HepG2 (cell line): ENCODE data around the gene ZNF620. TPM values are rescaled to one million over a fixed set of nuclear protein-coding genes. Genes with fewer than 3 reads are reported as not detected.

Experiments used
- E2F1 ChIP-seq: sonication (generic); formaldehyde crosslinking; IDR thresholded peaks from 2 replicates; pipeline ENCODE4 v1.5.0; 2020; ENCODE audit warnings: missing genetic modification reagents
- ELK4 ChIP-seq: sonication (generic); formaldehyde crosslinking; IDR thresholded peaks from 2 replicates; pipeline ENCODE4 v1.9.0; 2021; ENCODE audit warnings: missing genetic modification reagents, borderline replicate concordance
- GABPA ChIP-seq, 2 experiments: IDR thresholded peaks; 2 replicates each; pipeline ENCODE4 v1.6.1; 2011 to 2016; ENCODE audit warnings: low read depth in 2 of 2, low read length in 1 of 2, missing biosample characterization in 1 of 2, missing genetic modification characterization in 1 of 2
- KLF11 ChIP-seq: IDR thresholded peaks from 2 replicates; pipeline ENCODE4 v1.6.1; 2016; ENCODE audit warnings: missing compliant biosample characterization
- NFYC ChIP-seq: IDR thresholded peaks from 2 replicates; pipeline ENCODE4 v1.6.1; 2016; ENCODE audit warnings: missing genetic modification reagents, missing compliant biosample characterization
- RAD21 ChIP-seq: fragments of 450-650 bp; formaldehyde crosslinking; IDR thresholded peaks from 2 replicates; pipeline ENCODE4 v1.5.0; 2020; ENCODE audit warnings: mild to moderate bottlenecking
- SKI ChIP-seq: fragments of 450-650 bp; IDR thresholded peaks from one replicate; pipeline ENCODE4 v1.6.1; 2018; ENCODE audit warnings: mild to moderate bottlenecking; ENCODE audit not compliant: partially characterized antibody
- SMAD1 ChIP-seq: sonication (generic); formaldehyde crosslinking; IDR thresholded peaks from 2 replicates; pipeline ENCODE4 v1.4.0; 2020; ENCODE audit warnings: missing genetic modification reagents, low read depth, mild to moderate bottlenecking, borderline replicate concordance
- SNAPC2 ChIP-seq: sonication (generic); formaldehyde crosslinking; IDR thresholded peaks from 2 replicates; pipeline ENCODE4 v1.8.1; 2022; ENCODE audit warnings: mild to moderate bottlenecking, missing genetic modification reagents
- SRSF1 ChIP-seq: fragments of 200-400 bp; formaldehyde crosslinking; optimal IDR thresholded peaks from 2 replicates; pipeline ENCODE3; 2017; ENCODE audit warnings: mild to moderate bottlenecking, low read depth, low read length, moderate library complexity
- TFDP1 ChIP-seq: IDR thresholded peaks from 2 replicates; pipeline ENCODE4 v1.6.1; 2016; ENCODE audit warnings: missing compliant biosample characterization, missing genetic modification reagents, borderline replicate concordance
- U2AF1 ChIP-seq: fragments of 200-400 bp; formaldehyde crosslinking; optimal IDR thresholded peaks from 2 replicates; pipeline ENCODE3; 2017; ENCODE audit warnings: mild to moderate bottlenecking, low read depth, low read length
- ZNF350 ChIP-seq: sonication (generic); formaldehyde crosslinking; IDR thresholded peaks from 2 replicates; pipeline ENCODE4 v1.4.0; 2020; ENCODE audit warnings: mild to moderate bottlenecking, low read depth, missing genetic modification reagents, borderline replicate concordance
- ZNF607 ChIP-seq: sonication (generic); formaldehyde crosslinking; IDR thresholded peaks from 2 replicates; pipeline ENCODE4 v1.5.1; 2020; ENCODE audit warnings: missing genetic modification reagents, mild to moderate bottlenecking, borderline replicate concordance
- polyA plus RNA-seq, 8 experiments: library from polyadenylated mRNA; depleted of rRNA in 3 of 8; stranded (reverse) in 7 of 8; unstranded in 1 of 8; fragments of >200 nt; fragmentation: Illumina TruSeq in 4 of 8; extraction: Trizol in 4 of 8; gene quantifications; 2 replicates each; pipeline versions ENCODE4 v1.2.1 to v1.2.3, GENCODE V29; 2011 to 2016; ENCODE audit warnings: low read depth in 4 of 8, missing spikeins in 1 of 8, mixed read lengths in 1 of 8; ENCODE audit not compliant: insufficient read depth in 1 of 8
- total RNA-seq, 5 experiments: library from RNA; depleted of rRNA; stranded (reverse); fragments of >200 nt; fragmentation: Illumina TruSeq; extraction: Trizol; gene quantifications; 2 replicates each; pipeline ENCODE4 v1.2.3, GENCODE V29; 2016; ENCODE audit warnings: low read depth in 1 of 5
- TF ChIP-seq, protein P1 (sequence below): sonication (generic); formaldehyde crosslinking; IDR thresholded peaks from 2 replicates; pipeline ENCODE4 v1.5.1; 2020; ENCODE audit warnings: missing genetic modification reagents, mild to moderate bottlenecking, borderline replicate concordance
- TF ChIP-seq, protein P2 (sequence below): IDR thresholded peaks from 2 replicates; pipeline ENCODE4 v1.6.1; 2016; ENCODE audit warnings: low read depth
- TF ChIP-seq, protein P3 (sequence below): sonication (generic); formaldehyde crosslinking; IDR thresholded peaks from 2 replicates; pipeline ENCODE4 v1.5.1; 2020; ENCODE audit warnings: mild to moderate bottlenecking, missing genetic modification reagents

ZNF620 gene
- total and polyA plus RNA-seq, 2 of the 13 experiments (the other 11 are each of a cell fraction or from before 2014, with no cell fraction given) = 2.3 to 12.2 TPM

DNA sequence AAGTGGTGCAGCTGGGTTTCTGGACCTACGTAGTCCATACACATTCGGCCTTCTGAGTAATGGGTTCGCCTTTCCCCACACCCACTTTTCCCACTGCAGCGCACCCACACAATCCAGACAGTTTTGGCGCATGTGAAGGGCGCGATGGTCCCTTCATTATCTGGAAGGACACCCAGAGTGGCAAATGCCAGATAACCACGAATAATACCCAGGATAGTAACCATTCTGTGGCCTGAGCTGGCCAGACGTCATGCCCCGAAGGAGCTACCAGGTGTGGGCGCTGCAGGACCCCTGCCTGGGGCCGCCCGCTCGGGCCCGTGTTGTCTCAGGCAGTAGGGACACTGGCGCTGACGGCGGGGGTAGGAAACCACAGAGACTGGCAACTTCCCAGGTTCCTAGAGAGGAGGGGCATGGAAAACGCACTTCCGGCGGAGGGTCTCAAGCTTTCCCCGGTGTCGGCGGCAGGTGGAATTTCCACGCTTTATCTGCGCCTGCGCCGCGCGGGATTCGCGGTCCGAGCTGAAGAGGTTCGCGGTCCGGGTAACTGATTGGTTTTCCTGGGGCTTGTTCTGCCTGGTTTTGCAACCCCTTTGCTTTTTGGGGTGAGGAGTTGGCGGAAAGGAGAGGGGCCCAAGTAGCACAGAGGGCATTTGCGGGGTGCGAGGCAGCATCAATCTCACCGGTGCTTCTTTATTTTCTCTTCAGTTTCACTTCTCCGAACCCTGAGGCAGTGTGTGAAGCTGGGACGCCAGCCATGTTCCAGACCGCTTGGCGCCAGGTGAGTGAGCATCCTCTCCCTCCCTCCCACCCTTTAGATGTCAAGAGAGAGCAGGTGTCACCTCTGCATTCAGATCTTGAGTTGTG is at the start of gene ZNF620 (continued):
- TF ChIP-seq SNAPC2 (CRISPR knock-in tag) = peak; percentile 78; the same call in 1 of the 2 replicates
- TF ChIP-seq SKI = peak; percentile 54
- TF ChIP-seq SRSF1 = no peak
- peak; percentile 80 for TF ChIP-seq TFDP1 (CRISPR knock-in tag)
- peak; percentile 64; the same call in 1 of the 2 replicates for TF ChIP-seq ZNF350 (CRISPR knock-in tag)
- no peak for TF ChIP-seq ELK4 (CRISPR knock-in tag)
- TF ChIP-seq, protein P1, sequence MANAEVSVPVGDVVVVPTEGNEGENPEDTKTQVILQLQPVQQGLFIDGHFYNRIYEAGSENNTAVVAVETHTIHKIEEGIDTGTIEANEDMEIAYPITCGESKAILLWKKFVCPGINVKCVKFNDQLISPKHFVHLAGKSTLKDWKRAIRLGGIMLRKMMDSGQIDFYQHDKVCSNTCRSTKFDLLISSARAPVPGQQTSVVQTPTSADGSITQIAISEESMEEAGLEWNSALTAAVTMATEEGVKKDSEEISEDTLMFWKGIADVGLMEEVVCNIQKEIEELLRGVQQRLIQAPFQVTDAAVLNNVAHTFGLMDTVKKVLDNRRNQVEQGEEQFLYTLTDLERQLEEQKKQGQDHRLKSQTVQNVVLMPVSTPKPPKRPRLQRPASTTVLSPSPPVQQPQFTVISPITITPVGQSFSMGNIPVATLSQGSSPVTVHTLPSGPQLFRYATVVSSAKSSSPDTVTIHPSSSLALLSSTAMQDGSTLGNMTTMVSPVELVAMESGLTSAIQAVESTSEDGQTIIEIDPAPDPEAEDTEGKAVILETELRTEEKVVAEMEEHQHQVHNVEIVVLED (CRISPR knock-in tag) = peak; percentile 80; the same call in 1 of the 2 replicates
- TF ChIP-seq E2F1 = peak; percentile 58; the same call in 1 of the 2 replicates
- TF ChIP-seq KLF11 = 0 out of 2 replicates have a peak, but pooled peaks have one; percentile 44
- TF ChIP-seq NFYC (CRISPR knock-in tag) = 0 out of 2 replicates have a peak, but pooled peaks have one; percentile 10
- peak; percentile 73 for TF ChIP-seq U2AF1
- TF ChIP-seq GABPA (IDR thresholded peaks at IDR 0.05; ENCODE audit: low read depth, low read length) = peak; percentile 77
- peak; percentile 97 for TF ChIP-seq GABPA (CRISPR knock-in tag; IDR thresholded peaks at IDR 0.05; ENCODE audit: low read depth)
- TF ChIP-seq, protein P2, sequence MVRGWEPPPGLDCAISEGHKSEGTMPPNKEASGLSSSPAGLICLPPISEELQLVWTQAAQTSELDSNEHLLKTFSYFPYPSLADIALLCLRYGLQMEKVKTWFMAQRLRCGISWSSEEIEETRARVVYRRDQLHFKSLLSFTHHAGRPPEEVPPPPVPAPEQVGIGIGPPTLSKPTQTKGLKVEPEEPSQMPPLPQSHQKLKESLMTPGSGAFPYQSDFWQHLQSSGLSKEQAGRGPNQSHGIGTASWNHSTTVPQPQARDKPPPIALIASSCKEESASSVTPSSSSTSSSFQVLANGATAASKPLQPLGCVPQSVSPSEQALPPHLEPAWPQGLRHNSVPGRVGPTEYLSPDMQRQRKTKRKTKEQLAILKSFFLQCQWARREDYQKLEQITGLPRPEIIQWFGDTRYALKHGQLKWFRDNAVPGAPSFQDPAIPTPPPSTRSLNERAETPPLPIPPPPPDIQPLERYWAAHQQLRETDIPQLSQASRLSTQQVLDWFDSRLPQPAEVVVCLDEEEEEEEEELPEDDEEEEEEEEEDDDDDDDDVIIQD = peak; percentile 55
- TF ChIP-seq, protein P3, sequence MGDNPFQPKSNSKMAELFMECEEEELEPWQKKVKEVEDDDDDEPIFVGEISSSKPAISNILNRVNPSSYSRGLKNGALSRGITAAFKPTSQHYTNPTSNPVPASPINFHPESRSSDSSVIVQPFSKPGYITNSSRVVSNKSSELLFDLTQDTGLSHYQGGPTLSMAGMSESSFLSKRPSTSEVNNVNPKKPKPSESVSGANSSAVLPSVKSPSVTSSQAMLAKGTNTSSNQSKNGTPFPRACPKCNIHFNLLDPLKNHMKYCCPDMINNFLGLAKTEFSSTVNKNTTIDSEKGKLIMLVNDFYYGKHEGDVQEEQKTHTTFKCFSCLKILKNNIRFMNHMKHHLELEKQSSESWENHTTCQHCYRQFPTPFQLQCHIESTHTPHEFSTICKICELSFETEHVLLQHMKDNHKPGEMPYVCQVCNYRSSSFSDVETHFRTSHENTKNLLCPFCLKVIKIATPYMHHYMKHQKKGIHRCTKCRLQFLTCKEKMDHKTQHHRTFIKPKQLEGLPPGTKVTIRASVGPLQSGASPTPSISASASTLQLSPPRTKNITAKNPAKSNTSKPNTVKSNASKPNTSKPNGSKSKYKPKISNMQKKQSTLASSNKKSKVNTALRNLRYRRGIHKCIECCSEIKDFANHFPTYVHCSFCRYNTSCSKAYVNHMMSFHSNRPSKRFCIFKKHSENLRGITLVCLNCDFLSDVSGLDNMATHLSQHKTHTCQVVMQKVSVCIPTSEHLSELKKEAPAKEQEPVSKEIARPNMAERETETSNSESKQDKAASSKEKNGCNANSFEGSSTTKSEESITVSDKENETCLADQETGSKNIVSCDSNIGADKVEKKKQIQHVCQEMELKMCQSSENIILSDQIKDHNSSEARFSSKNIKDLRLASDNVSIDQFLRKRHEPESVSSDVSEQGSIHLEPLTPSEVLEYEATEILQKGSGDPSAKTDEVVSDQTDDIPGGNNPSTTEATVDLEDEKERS (CRISPR knock-in tag) = 0 out of 2 replicates have a peak, but pooled peaks have one; percentile 31
- TF ChIP-seq SMAD1 (CRISPR knock-in tag) = no peak; the same call in 1 of the 2 replicates
- TF ChIP-seq ZNF607 (CRISPR knock-in tag) = peak; percentile 75
- peak; percentile 82 for TF ChIP-seq RAD21 (CRISPR knock-in tag)
